Activated naive CD4-positive, alpha-beta T cell treated with anti-CD3 and anti-CD28 coated beads for 36 hours (primary cell): ENCODE measurements around the gene DRC7. TPM values are rescaled to one million over a fixed set of nuclear protein-coding genes. Genes with fewer than 3 reads are reported as not detected.

Experiments
- CTCF ChIA-PET: fragments of 350-600 bp; sonication (Branson Sonifier 250); formaldehyde crosslinking; loops from one replicate; lab custom pipeline; 2021; ENCODE audit warnings: antibody characterized with exemption; lab: Charles Lee
- DNase-seq: peaks from one replicate; pipeline ENCODE4 v3.0.0-alpha.2; 2020
- H3K27ac Mint-ChIP-seq: one replicate; pipeline ENCODE4 v1.8.0; 2021; ENCODE audit warnings: mild to moderate bottlenecking, mixed read lengths
- H3K27me3 Mint-ChIP-seq: one replicate; pipeline ENCODE4 v1.8.0; 2021; ENCODE audit warnings: low read depth, mixed read lengths
- H3K36me3 Mint-ChIP-seq: one replicate; pipeline ENCODE4 v1.8.0; 2021; ENCODE audit warnings: low read depth, mixed read lengths
- H3K4me1 Mint-ChIP-seq: one replicate; pipeline ENCODE4 v1.8.0; 2021; ENCODE audit warnings: low read depth, mixed read lengths
- H3K4me3 Mint-ChIP-seq: one replicate; pipeline ENCODE4 v1.8.0; 2021; ENCODE audit warnings: mild to moderate bottlenecking, moderate library complexity, mixed read lengths
- H3K9me3 Mint-ChIP-seq: one replicate; pipeline ENCODE4 v1.8.0; 2021; ENCODE audit warnings: mixed read lengths
- intact Hi-C: fragments of 100-400 bp; cut with micrococcal nuclease; formaldehyde crosslinking; loops from one replicate; pipeline ENCODE4 v1.15.1; 2023
- total RNA-seq, 2 experiments: library from RNA; stranded (reverse); gene quantifications; one replicate each; pipeline ENCODE4 v1.2.3, GENCODE V29; 2021

DRC7 gene
- total RNA-seq, 2 experiments from 2014 or later = 0.49 TPM; not detected in 1

- no peak overlapping the region for H3K4me3 Mint-ChIP-seq
- intact Hi-C loops = no loop called here
- no peaks in the 10 kb centered on the region for H3K27me3 Mint-ChIP-seq
- no peak overlapping the region for H3K27ac Mint-ChIP-seq
- DNase-seq = no peak
- H3K36me3 Mint-ChIP-seq = no peaks in the 10 kb centered on the region
- CTCF ChIA-PET = interaction anchor here (1.1 kb wide), 2 partner anchors 61 to 72 kb away, joined by 3 to 4 read pairs; no protein-coding TSS in a partner anchor
- H3K4me1 Mint-ChIP-seq = no peaks in the 10 kb centered on the region
- H3K9me3 Mint-ChIP-seq = no peaks in the 10 kb centered on the region
These were observed 31.2 kb upstream of the DRC7 start for GRCh38 chr16:57663436-57663835.

GRCh38 chr16:57663917-57664661, 30.5 kb upstream of the DRC7 start:
- CTCF ChIA-PET = interaction anchor here (0.5 to 1.1 kb wide), 5 partner anchors 13 to 88 kb away, joined by 3 to 6 read pairs (median 4); no protein-coding TSS in a partner anchor
- Mint-ChIP-seq H3K4me1 (no peaks in the 10 kb centered on the region), H3K27ac (no peak overlapping the region), H3K9me3 (no peaks in the 10 kb centered on the region), H3K4me3 (no peak overlapping the region), H3K36me3 (no peaks in the 10 kb centered on the region), H3K27me3 (no peaks in the 10 kb centered on the region)
- no peak for DNase-seq
- intact Hi-C loops = no loop called here

GRCh38 chr16:57664662-57665025, 30.0 kb upstream of the DRC7 start:
- H3K4me3 Mint-ChIP-seq = no peak overlapping the region
- no peaks in the 10 kb centered on the region for H3K27me3 Mint-ChIP-seq
- H3K36me3 Mint-ChIP-seq = no peaks in the 10 kb centered on the region
- intact Hi-C loops = no loop called here
- no peaks in the 10 kb centered on the region for H3K9me3 Mint-ChIP-seq
- H3K27ac Mint-ChIP-seq = no peak overlapping the region
- no peak for DNase-seq
- H3K4me1 Mint-ChIP-seq = no peaks in the 10 kb centered on the region
- CTCF ChIA-PET = interaction anchor here (0.5 to 1.1 kb wide), 5 partner anchors 14 to 88 kb away, joined by 3 to 6 read pairs (median 4); no protein-coding TSS in a partner anchor

- intact Hi-C loops = no loop called here
- Mint-ChIP-seq H3K9me3 (no peaks in the 10 kb centered on the region), H3K27ac (no peak overlapping the region), H3K27me3 (no peaks in the 10 kb centered on the region), H3K4me3 (no peak overlapping the region), H3K4me1 (no peaks in the 10 kb centered on the region), H3K36me3 (no peaks in the 10 kb centered on the region)
- CTCF ChIA-PET = interaction anchor here (1.0 kb wide), 1 partner anchor 89 kb away, joined by 6 read pairs; no protein-coding TSS in a partner anchor
- DNase-seq = no peak
These were observed 29.1 kb upstream of the DRC7 start for GRCh38 chr16:57665541-57665940.

GRCh38 chr16:57666353-57667047, 28.1 kb upstream of the DRC7 start:
- CTCF ChIA-PET = interaction anchor here (0.6 kb wide), 1 partner anchor 56 kb away, joined by 3 read pairs; no protein-coding TSS in a partner anchor
- intact Hi-C loops = no loop called here
- no peak for DNase-seq

GRCh38 chr16:57667048-57667525, 27.5 kb upstream of the DRC7 start:
- H3K9me3 Mint-ChIP-seq = no peaks in the 10 kb centered on the region
- CTCF ChIA-PET = no interaction called here
- no peaks in the 10 kb centered on the region for H3K36me3 Mint-ChIP-seq
- H3K27me3 Mint-ChIP-seq = no peaks in the 10 kb centered on the region
- no peak for DNase-seq
- H3K4me3 Mint-ChIP-seq = no peak overlapping the region
- no peaks in the 10 kb centered on the region for H3K4me1 Mint-ChIP-seq
- H3K27ac Mint-ChIP-seq = no peak overlapping the region
- intact Hi-C loops = no loop called here

More at GRCh38 chr16:57666353-57667047, 28.1 kb upstream of the DRC7 start:
- H3K36me3 Mint-ChIP-seq = no peaks in the 10 kb centered on the region
- no peak overlapping the region for H3K4me3 Mint-ChIP-seq
- no peaks in the 10 kb centered on the region for H3K27me3 Mint-ChIP-seq
- H3K9me3 Mint-ChIP-seq = no peaks in the 10 kb centered on the region
- H3K27ac Mint-ChIP-seq = no peak overlapping the region
- no peaks in the 10 kb centered on the region for H3K4me1 Mint-ChIP-seq

GRCh38 chr16:57667526-57668262, 26.9 kb upstream of the DRC7 start:
- Mint-ChIP-seq H3K36me3 (no peaks in the 10 kb centered on the region), H3K4me1 (no peaks in the 10 kb centered on the region), H3K4me3 (no peak overlapping the region), H3K9me3 (no peaks in the 10 kb centered on the region), H3K27me3 (no peaks in the 10 kb centered on the region), H3K27ac (no peak overlapping the region)
- CTCF ChIA-PET = interaction anchor here (0.5 kb wide), 1 partner anchor 18 kb away, joined by 3 read pairs; no protein-coding TSS in a partner anchor
- DNase-seq = no peak
- intact Hi-C loops = no loop called here

- CTCF ChIA-PET = interaction anchor here (0.5 kb wide), 1 partner anchor 19 kb away, joined by 3 read pairs; no protein-coding TSS in a partner anchor
- Mint-ChIP-seq H3K36me3 (no peaks in the 10 kb centered on the region), H3K9me3 (no peaks in the 10 kb centered on the region), H3K4me1 (no peaks in the 10 kb centered on the region), H3K27me3 (no peaks in the 10 kb centered on the region), H3K4me3 (no peak within 1 kb of the TSS), H3K27ac (no peak within 1 kb of the TSS)
- DNase-seq = no peak
- intact Hi-C loops = no loop called here
These were observed 26.4 kb upstream of the DRC7 start, which contains the start of gene ADGRG3 for GRCh38 chr16:57668263-57668571. ADGRG3 (plus strand) TSS chr16:57668306; CDS start chr16:57668348, 42 bp downstream.

GRCh38 chr16:57668630-57669475, 25.8 kb upstream of the DRC7 start:
- Mint-ChIP-seq H3K27me3 (no peaks in the 10 kb centered on the region), H3K4me3 (no peak overlapping the region), H3K4me1 (no peaks in the 10 kb centered on the region), H3K36me3 (no peaks in the 10 kb centered on the region), H3K9me3 (no peaks in the 10 kb centered on the region), H3K27ac (no peak overlapping the region)
- intact Hi-C loops = no loop called here
- no peak for DNase-seq
- CTCF ChIA-PET = no interaction called here

- Mint-ChIP-seq H3K4me1 (no peaks in the 10 kb centered on the region), H3K27me3 (no peaks in the 10 kb centered on the region), H3K36me3 (no peaks in the 10 kb centered on the region), H3K4me3 (no peak overlapping the region), H3K27ac (no peak overlapping the region), H3K9me3 (no peaks in the 10 kb centered on the region)
- DNase-seq = no peak
- CTCF ChIA-PET = no interaction called here
- intact Hi-C loops = no loop called here
These were observed 25.0 kb upstream of the DRC7 start for GRCh38 chr16:57669476-57670162.

GRCh38 chr16:57670196-57670595, 24.4 kb upstream of the DRC7 start:
- no peak overlapping the region for H3K27ac Mint-ChIP-seq
- no peaks in the 10 kb centered on the region for H3K27me3 Mint-ChIP-seq
- CTCF ChIA-PET = no interaction called here
- no peak overlapping the region for H3K4me3 Mint-ChIP-seq
- H3K36me3 Mint-ChIP-seq = no peaks in the 10 kb centered on the region
- no peaks in the 10 kb centered on the region for H3K9me3 Mint-ChIP-seq
- no peaks in the 10 kb centered on the region for H3K4me1 Mint-ChIP-seq
- intact Hi-C loops = no loop called here
- no peak for DNase-seq
